Mesothelial cell of epicardium (in vitro differentiated cells): ENCODE results near the gene DPH5. TPM values are rescaled to one million over a fixed set of nuclear protein-coding genes. Genes with fewer than 3 reads are reported as not detected.

Source experiments
- DNase-seq, 2 experiments: peaks; one replicate each; pipeline ENCODE4 v3.0.0; 2021; ENCODE audit warnings: low spot score in 2 of 2; ENCODE audit not compliant: unreplicated experiment in 2 of 2
- H3K27ac Mint-ChIP-seq: 2 replicates; pipeline ENCODE4 v1.8.0; 2021; ENCODE audit warnings: mixed read lengths
- H3K27me3 Mint-ChIP-seq: 2 replicates; pipeline ENCODE4 v1.8.0; 2021; ENCODE audit warnings: low read depth, mixed read lengths
- H3K36me3 Mint-ChIP-seq: 2 replicates; pipeline ENCODE4 v1.8.0; 2021; ENCODE audit warnings: mixed read lengths
- H3K4me1 Mint-ChIP-seq: 2 replicates; pipeline ENCODE4 v1.8.0; 2021; ENCODE audit warnings: mixed read lengths
- H3K4me3 Mint-ChIP-seq: 2 replicates; pipeline ENCODE4 v1.8.0; 2021; ENCODE audit warnings: mild to moderate bottlenecking, moderate library complexity, mixed read lengths
- H3K9me3 Mint-ChIP-seq: 2 replicates; pipeline ENCODE4 v1.8.0; 2021; ENCODE audit warnings: mixed read lengths
- total RNA-seq: library from RNA; stranded (reverse); gene quantifications from 3 replicates; pipeline ENCODE4 v1.2.1, GENCODE V29; 2021
- TF ChIP-seq, protein P1 (sequence below): fragments of 200-600 bp; sonication (generic); IDR thresholded peaks from one replicate; pipeline ENCODE4 v1.5.0; 2021; ENCODE audit warnings: antibody characterized with exemption; ENCODE audit not compliant: unreplicated experiment

DPH5 gene
- total RNA-seq, 1 donor from 2014 or later, result 61.7 TPM

DNA sequence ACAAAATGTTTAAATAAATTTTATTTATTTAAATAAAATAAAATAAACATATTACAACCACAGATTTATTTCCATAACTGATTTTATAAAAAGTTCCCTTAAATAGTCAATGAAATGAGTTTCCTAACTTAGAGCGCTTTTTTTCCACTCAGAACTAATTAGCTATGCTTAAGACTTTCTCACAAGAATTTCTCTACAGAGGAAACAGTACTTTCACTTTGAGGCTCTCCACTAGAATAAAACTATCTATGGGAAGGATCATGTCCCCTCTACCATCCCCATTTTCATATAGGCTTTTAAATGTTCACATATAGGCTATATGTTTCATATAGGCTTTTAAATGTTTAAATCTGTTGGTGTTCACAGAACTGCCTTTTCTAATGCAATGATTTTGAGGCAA, 40.0 kb upstream of the DPH5 start:
- Mint-ChIP-seq H3K9me3 (peaks cover 7% of the 10 kb centered on the region), H3K4me3 (no peak overlapping the region), H3K36me3 (peaks cover 2% of the 10 kb centered on the region), H3K27ac (no peak overlapping the region), H3K27me3 (no peaks in the 10 kb centered on the region), H3K4me1 (peaks cover 2% of the 10 kb centered on the region)
- TF ChIP-seq, protein P1, sequence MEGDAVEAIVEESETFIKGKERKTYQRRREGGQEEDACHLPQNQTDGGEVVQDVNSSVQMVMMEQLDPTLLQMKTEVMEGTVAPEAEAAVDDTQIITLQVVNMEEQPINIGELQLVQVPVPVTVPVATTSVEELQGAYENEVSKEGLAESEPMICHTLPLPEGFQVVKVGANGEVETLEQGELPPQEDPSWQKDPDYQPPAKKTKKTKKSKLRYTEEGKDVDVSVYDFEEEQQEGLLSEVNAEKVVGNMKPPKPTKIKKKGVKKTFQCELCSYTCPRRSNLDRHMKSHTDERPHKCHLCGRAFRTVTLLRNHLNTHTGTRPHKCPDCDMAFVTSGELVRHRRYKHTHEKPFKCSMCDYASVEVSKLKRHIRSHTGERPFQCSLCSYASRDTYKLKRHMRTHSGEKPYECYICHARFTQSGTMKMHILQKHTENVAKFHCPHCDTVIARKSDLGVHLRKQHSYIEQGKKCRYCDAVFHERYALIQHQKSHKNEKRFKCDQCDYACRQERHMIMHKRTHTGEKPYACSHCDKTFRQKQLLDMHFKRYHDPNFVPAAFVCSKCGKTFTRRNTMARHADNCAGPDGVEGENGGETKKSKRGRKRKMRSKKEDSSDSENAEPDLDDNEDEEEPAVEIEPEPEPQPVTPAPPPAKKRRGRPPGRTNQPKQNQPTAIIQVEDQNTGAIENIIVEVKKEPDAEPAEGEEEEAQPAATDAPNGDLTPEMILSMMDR, result no peak
- no peak for DNase-seq

DNA sequence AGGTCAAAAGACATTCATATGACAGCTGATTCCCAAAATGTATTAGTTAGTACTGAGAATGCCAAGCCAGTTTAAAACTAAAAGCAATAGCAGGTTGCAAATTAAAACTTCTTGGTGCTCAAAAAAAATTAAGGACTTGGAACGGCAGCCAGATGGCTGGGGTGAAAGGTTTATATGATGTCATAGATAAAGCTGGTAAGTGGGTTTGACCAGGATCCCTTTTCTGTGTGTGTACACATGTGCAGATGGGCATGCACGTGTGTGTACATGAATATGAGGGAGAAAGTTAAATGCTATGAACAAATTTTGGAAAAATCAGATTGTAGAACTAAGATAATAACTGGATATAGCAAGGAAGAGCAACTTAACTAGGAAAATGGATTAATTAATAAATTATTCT, 39.1 kb upstream of the DPH5 start:
- Mint-ChIP-seq H3K9me3 (peaks cover 7% of the 10 kb centered on the region), H3K27me3 (no peaks in the 10 kb centered on the region), H3K4me3 (no peak overlapping the region), H3K4me1 (peaks cover 8% of the 10 kb centered on the region), H3K27ac (no peak overlapping the region), H3K36me3 (peaks cover 6% of the 10 kb centered on the region)
- DNase-seq, result no peak
- TF ChIP-seq, protein P1, result no peak

DNA sequence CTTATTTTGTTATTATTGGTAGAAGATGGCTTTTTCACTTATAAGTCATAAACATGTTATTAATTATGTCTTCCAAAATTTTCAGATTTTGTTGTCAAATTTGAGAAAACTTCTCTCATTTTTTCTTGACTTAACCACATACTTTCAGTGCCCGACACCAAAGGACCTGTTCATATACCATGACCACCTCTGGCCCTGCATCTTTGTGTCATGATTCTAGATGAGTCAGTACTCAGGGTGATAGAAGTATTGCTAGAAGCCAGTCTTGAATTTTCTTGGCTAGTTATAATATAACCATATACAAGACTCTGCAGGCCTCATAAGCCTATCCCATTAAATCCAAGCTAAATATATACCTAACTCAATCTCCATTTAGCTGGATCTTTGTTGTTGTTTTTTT, 35.4 kb upstream of the DPH5 start:
- DNase-seq, result no peak
- Mint-ChIP-seq H3K9me3 (peaks cover 8% of the 10 kb centered on the region), H3K36me3 (peaks cover 14% of the 10 kb centered on the region), H3K4me1 (peaks cover 9% of the 10 kb centered on the region), H3K4me3 (no peak overlapping the region), H3K27me3 (no peaks in the 10 kb centered on the region), H3K27ac (no peak overlapping the region)
- TF ChIP-seq, protein P1, result no peak

DNA sequence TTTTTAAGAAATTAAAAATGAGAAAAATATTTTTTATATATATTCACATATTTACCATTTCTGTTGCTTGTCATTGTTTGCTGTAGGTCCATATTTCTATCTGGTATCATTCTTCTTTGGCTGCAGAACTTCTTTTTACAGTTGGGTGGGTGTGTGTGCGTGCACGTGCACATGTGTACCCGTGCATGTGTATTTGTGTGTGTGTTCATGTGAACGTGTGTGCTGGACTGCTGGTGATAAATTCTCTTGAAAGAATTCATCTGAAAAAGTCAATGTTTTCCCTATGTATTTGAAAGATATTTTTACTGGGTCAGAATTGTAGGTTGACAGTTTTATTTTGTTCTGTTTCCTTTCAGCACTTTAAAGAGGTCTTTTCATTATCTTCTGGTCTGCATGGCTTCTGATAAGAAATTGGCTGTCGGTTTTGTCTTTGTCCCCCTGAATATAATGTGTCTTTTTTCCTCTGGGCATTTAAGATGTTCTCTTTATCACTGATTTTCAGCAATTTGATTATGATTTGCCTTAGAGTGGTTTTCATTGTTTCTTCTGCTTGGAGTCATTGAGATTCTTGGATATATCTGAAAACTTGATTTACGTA, 34.5 kb upstream of the DPH5 start:
- Mint-ChIP-seq H3K4me3 (no peak overlapping the region), H3K27ac (no peak overlapping the region), H3K9me3 (peaks cover 8% of the 10 kb centered on the region), H3K27me3 (no peaks in the 10 kb centered on the region), H3K36me3 (peaks cover 14% of the 10 kb centered on the region), H3K4me1 (peaks cover 14% of the 10 kb centered on the region)
- TF ChIP-seq, protein P1, result no peak
- no peak for DNase-seq

DNA sequence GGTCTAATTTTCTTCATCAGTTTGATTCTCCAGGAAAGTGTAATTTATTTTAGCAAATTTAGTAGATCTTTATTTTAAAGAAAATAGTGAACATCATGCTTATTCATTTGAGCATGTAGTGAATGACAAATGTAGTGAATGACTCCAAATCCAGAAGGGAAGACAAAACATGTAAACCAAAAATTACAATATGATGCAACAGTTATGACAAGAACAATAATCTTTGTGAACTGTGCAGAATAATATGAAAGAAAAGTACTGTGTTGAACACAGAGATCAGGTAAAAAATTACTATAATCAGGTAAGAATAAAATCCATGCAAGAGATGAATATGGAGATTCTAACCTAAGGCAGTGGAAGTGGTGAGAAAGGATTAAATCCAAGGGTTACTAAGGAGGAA, 30.0 kb upstream of the DPH5 start:
- Mint-ChIP-seq H3K27ac (no peak overlapping the region), H3K36me3 (peaks cover 19% of the 10 kb centered on the region), H3K4me3 (no peak overlapping the region), H3K27me3 (no peaks in the 10 kb centered on the region), H3K4me1 (peaks cover 26% of the 10 kb centered on the region), H3K9me3 (peaks cover 8% of the 10 kb centered on the region)
- TF ChIP-seq, protein P1, result no peak
- DNase-seq, result no peak
